ENCODE data around the gene LEMD1. TPM values are rescaled to one million over a fixed set of nuclear protein-coding genes. Genes with fewer than 3 reads are reported as not detected.

The LEMD1 gene
- total RNA-seq, 1 donor from 2014 or later = not detected

Small RNAs within 50 kb of the gene (small RNA-seq; reads per million reads assigned to genes)
- 3.1 reads per million, percentile 89 among the genes with 10 or more reads in this experiment for gene MIR135B (ENCODE audit: low replicate concordance)
- not detected for gene SNRPGP10 (ENCODE audit: low replicate concordance)

Other genes starting within 250 kb of the LEMD1 start
- 13.4 TPM for gene DSTYK, start 210.4 kb downstream of the LEMD1 start, total RNA-seq
- gene TMCC2, start 194.1 kb downstream of the LEMD1 start, total RNA-seq = 16.5 TPM
- 2.0 TPM for gene NUAK2, start 100.3 kb downstream of the LEMD1 start, total RNA-seq
- gene KLHDC8A, start 65.1 kb downstream of the LEMD1 start, total RNA-seq = 1.3 TPM
- 0.20 TPM for gene BLACAT1, start 34.0 kb upstream of the LEMD1 start, total RNA-seq
- 4.2 TPM for gene CDK18, start 82.6 kb upstream of the LEMD1 start, total RNA-seq
- 19.3 TPM for gene ELK4, start 210.0 kb upstream of the LEMD1 start, total RNA-seq